Naive thymus-derived CD4-positive, alpha-beta T cell (primary cell): Measurements from ENCODE around the gene RPP25L. TPM values are rescaled to one million over a fixed set of nuclear protein-coding genes. Genes with fewer than 3 reads are reported as not detected.

Experiments used
- ATAC-seq: fragments of 150-1000 bp; cut with Tn5 transposase; 2 replicates; pipeline ENCODE4 v1.10.0; 2021; ENCODE audit warnings: mild to moderate bottlenecking, moderate library complexity
- CTCF ChIA-PET: fragments of 350-600 bp; sonication (Branson Sonifier 250); formaldehyde crosslinking; loops from one replicate; lab custom pipeline; 2021; ENCODE audit warnings: antibody characterized with exemption; lab: Charles Lee
- POLR2A ChIA-PET: fragments of 350-600 bp; sonication (Branson Sonifier 250); formaldehyde crosslinking; loops from one replicate; lab custom pipeline; 2021; ENCODE audit warnings: antibody characterized with exemption, inconsistent platforms; lab: Charles Lee
- DNase-seq, 9 donors: peaks; one replicate each; pipeline versions ENCODE4 v3.0.0 to v3.0.0-alpha.2; 2020 to 2022; ENCODE audit warnings: mixed read lengths in 1 of 9
- H3K27ac ChIP-seq: one replicate; pipeline ENCODE4 v1.7.0; 2013; ENCODE audit warnings: mild to moderate bottlenecking, low read depth, low read length, moderate library complexity
- H3K27me3 ChIP-seq, 2 donors: one replicate each; pipeline ENCODE4 v1.7.0; 2013; ENCODE audit warnings: low read length in 2 of 2, mild to moderate bottlenecking in 2 of 2, moderate library complexity in 2 of 2; ENCODE audit not compliant: control insufficient read depth in 2 of 2, insufficient read depth in 2 of 2
- H3K36me3 ChIP-seq, 3 experiments: 1 replicate in 2 of 3; 2 replicates in 1 of 3; pipeline ENCODE4 v1.7.0; 2013; ENCODE audit warnings: low read length in 3 of 3, mild to moderate bottlenecking in 3 of 3, moderate library complexity in 1 of 3; ENCODE audit not compliant: insufficient read depth in 3 of 3, control insufficient read depth in 2 of 3
- H3K4me1 ChIP-seq, 2 donors: one replicate each; pipeline ENCODE4 v1.7.0; 2013; ENCODE audit warnings: low read length in 2 of 2, mild to moderate bottlenecking in 2 of 2, moderate library complexity in 1 of 2; ENCODE audit not compliant: control insufficient read depth in 2 of 2, insufficient read depth in 2 of 2
- H3K4me3 ChIP-seq: 2 replicates; pipeline ENCODE4 v1.7.0; 2013; ENCODE audit warnings: mild to moderate bottlenecking, low read length
- H3K9me3 ChIP-seq, 3 experiments: 1 replicate in 2 of 3; 2 replicates in 1 of 3; pipeline ENCODE4 v1.7.0; 2013; ENCODE audit warnings: low read length in 3 of 3; ENCODE audit not compliant: control insufficient read depth in 2 of 3
- H3K27ac Mint-ChIP-seq, 9 donors: one replicate each; pipeline ENCODE4 v1.8.0; 2020 to 2022; ENCODE audit warnings: mixed read lengths in 9 of 9, mild to moderate bottlenecking in 8 of 9, moderate library complexity in 5 of 9, inconsistent platforms in 2 of 9
- H3K27me3 Mint-ChIP-seq, 5 donors: one replicate each; pipeline ENCODE4 v1.8.0; 2021 to 2022; ENCODE audit warnings: mixed read lengths in 5 of 5, mild to moderate bottlenecking in 1 of 5
- H3K36me3 Mint-ChIP-seq, 5 donors: one replicate each; pipeline ENCODE4 v1.8.0; 2020 to 2022; ENCODE audit warnings: mixed read lengths in 5 of 5, mild to moderate bottlenecking in 3 of 5, inconsistent platforms in 1 of 5
- H3K4me1 Mint-ChIP-seq, 7 donors: one replicate each; pipeline ENCODE4 v1.8.0; 2020 to 2022; ENCODE audit warnings: mixed read lengths in 7 of 7, mild to moderate bottlenecking in 3 of 7, inconsistent platforms in 1 of 7
- H3K4me3 Mint-ChIP-seq, 10 donors: one replicate each; pipeline ENCODE4 v1.8.0; 2020 to 2022; ENCODE audit warnings: mild to moderate bottlenecking in 10 of 10, mixed read lengths in 10 of 10, moderate library complexity in 6 of 10, inconsistent platforms in 2 of 10
- H3K9me3 Mint-ChIP-seq, 11 donors: one replicate each; pipeline ENCODE4 v1.8.0; 2020 to 2022; ENCODE audit warnings: mixed read lengths in 11 of 11, mild to moderate bottlenecking in 4 of 11, inconsistent platforms in 1 of 11, moderate library complexity in 1 of 11
- intact Hi-C, 2 donors: fragments of 100-400 bp; cut with micrococcal nuclease; formaldehyde crosslinking; loops; one replicate each; pipeline ENCODE4 v1.15.1; 2023
- polyA plus RNA-seq, 2 donors: library from polyadenylated mRNA; unstranded; fragments of 300-500 nt; fragmentation: Illumina TruSeq; gene quantifications; one replicate each; pipeline ENCODE4 v1.2.3, GENCODE V29; 2021
- total RNA-seq, 6 experiments: library from RNA in 5 of 6; stranded (reverse) in 5 of 6; gene quantifications; 1 replicate in 5 of 6; 2 replicates in 1 of 6; pipeline ENCODE4 v1.2.3 and lab custom pipeline; 2021 to 2026

The RPP25L gene, protein sequence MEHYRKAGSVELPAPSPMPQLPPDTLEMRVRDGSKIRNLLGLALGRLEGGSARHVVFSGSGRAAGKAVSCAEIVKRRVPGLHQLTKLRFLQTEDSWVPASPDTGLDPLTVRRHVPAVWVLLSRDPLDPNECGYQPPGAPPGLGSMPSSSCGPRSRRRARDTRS
- total RNA-seq (10 to 100 TPM in 4 of 5 experiments, 1 to 10 TPM in 1; 8.8 to 27.3 (median 25.1) TPM), polyA plus RNA-seq (10 to 100 TPM; 48.5 to 58.2 TPM), total RNA-seq (lab: John Stamatoyannopoulos, UW) (4.6 reads per million, percentile 22 among the genes with 10 or more reads in this experiment)

- Histone ChIP-seq H3K36me3 (peaks cover 0 to 35% (median 0%) of the 10 kb centered on the region in 3 experiments), H3K4me1 (peaks cover 10 to 17% of the 10 kb centered on the region in 2 donors), H3K9me3 (no peaks in the 10 kb centered on the region), H3K27ac (peak within 1 kb of the TSS; percentile 87), H3K27me3 (no peaks in the 10 kb centered on the region), H3K4me3 (peak within 1 kb of the TSS; percentile 89)
- intact Hi-C loops = loop anchor here (1.0 to 10.0 kb wide), 15 partner anchors 8 to 795 kb away; partner anchors contain the start of genes DCTN3 (in 2 of the 2), DNAI1 (in 2 of the 2), ENHO (in 2 of the 2) and FAM219A (in 2 of the 2)
- Mint-ChIP-seq H3K36me3 (peaks cover 7 to 18% (median 8%) of the 10 kb centered on the region in 5 donors), H3K27ac (peak within 1 kb of the TSS; percentile 84 to 96 (median 93)), H3K9me3 (peaks cover 0 to 1% (median 0%) of the 10 kb centered on the region in 11 donors), H3K27me3 (no peaks in the 10 kb centered on the region), H3K4me3 (peak within 1 kb of the TSS; percentile 84 to 96 (median 90)), H3K4me1 (peaks cover 6 to 28% (median 21%) of the 10 kb centered on the region in 7 donors)
- DNase-seq (peak; percentile 75 to 94 (median 86)), ATAC-seq (peak; percentile 96)
- CTCF ChIA-PET = interaction anchor here (0.5 to 7.5 kb wide), 10 partner anchors 8 to 90 kb away, joined by 3 to 98 read pairs (median 3); partner anchors contain the start of genes DCTN3, GALT and SIGMAR1
- POLR2A ChIA-PET = interaction anchor here (0.7 to 3.9 kb wide), 11 partner anchors 8 to 1325 kb away, joined by 3 to 55 read pairs (median 4); partner anchors contain the start of genes DCTN3, DNAI1, FAM219A and SIGMAR1
Observed at GRCh38 chr9:34611811-34612787, at the start of gene RPP25L. Gene RPP25L, minus strand, starts transcription at chr9:34612097. Its CDS starts 801 bp downstream, at chr9:34611296.

GRCh38 chr9:34659592-34660253 lies 47.8 kb upstream of the RPP25L start:
- no peaks in the 10 kb centered on the region for H3K27me3 ChIP-seq
- Mint-ChIP-seq H3K9me3 (no peaks in the 10 kb centered on the region), H3K27ac (no peak overlapping the region), H3K4me1 (peaks cover 27 to 46% (median 38%) of the 10 kb centered on the region in 7 donors), H3K27me3 (no peaks in the 10 kb centered on the region), H3K36me3 (peaks cover 0 to 20% (median 12%) of the 10 kb centered on the region in 5 donors), H3K4me3 (no peak overlapping the region)
- DNase-seq (no peak), ATAC-seq (no peak)
- H3K36me3 ChIP-seq = peaks cover 0 to 12% (median 0%) of the 10 kb centered on the region in 3 experiments
- no peaks in the 10 kb centered on the region for H3K9me3 ChIP-seq
- peaks cover 28 to 31% of the 10 kb centered on the region in 2 donors for H3K4me1 ChIP-seq
- no peak overlapping the region for H3K4me3 ChIP-seq
- H3K27ac ChIP-seq = no peak overlapping the region
- intact Hi-C loops = loop anchor here (5.0 to 10.0 kb wide), 6 partner anchors 415 to 1495 kb away; partner anchors contain the start of genes HINT2 (in 2 of the 2), SPAG8 (in 2 of the 2), B4GALT1 (in 1 of the 2) and CREB3 (in 1 of the 2)
- CTCF ChIA-PET = interaction anchor here (4.0 kb wide), 1 partner anchor 13 kb away, joined by 11 read pairs; the partner anchor contains the start of gene GALT
- POLR2A ChIA-PET = interaction anchor here (1.0 to 6.8 kb wide), 3 partner anchors 11 to 43 kb away, joined by 3 to 79 read pairs (median 7); partner anchors contain the start of genes GALT and SIGMAR1

GRCh38 chr9:34658461-34658860 lies 46.6 kb upstream of the RPP25L start:
- no peaks in the 10 kb centered on the region for H3K9me3 ChIP-seq
- POLR2A ChIA-PET = no interaction called here
- no peak overlapping the region for H3K27ac ChIP-seq
- no peak overlapping the region for H3K4me3 ChIP-seq
- peak overlapping the region in 2 of 9 donors; percentile 54 to 65 for H3K27ac Mint-ChIP-seq
- no peaks in the 10 kb centered on the region for H3K9me3 Mint-ChIP-seq
- H3K36me3 Mint-ChIP-seq = peaks cover 0 to 19% (median 12%) of the 10 kb centered on the region in 5 donors
- peaks cover 0 to 12% (median 0%) of the 10 kb centered on the region in 3 experiments for H3K36me3 ChIP-seq
- CTCF ChIA-PET = interaction anchor here (4.0 kb wide), 1 partner anchor 12 kb away, joined by 11 read pairs; the partner anchor contains the start of gene GALT
- H3K27me3 Mint-ChIP-seq = no peaks in the 10 kb centered on the region
- no peak overlapping the region for H3K4me3 Mint-ChIP-seq
- no peaks in the 10 kb centered on the region for H3K27me3 ChIP-seq
- peaks cover 17 to 18% of the 10 kb centered on the region in 2 donors for H3K4me1 ChIP-seq
- H3K4me1 Mint-ChIP-seq = peaks cover 20 to 40% (median 28%) of the 10 kb centered on the region in 7 donors
- intact Hi-C loops = no loop called here
- ATAC-seq (no peak), DNase-seq (no peak)

DNA sequence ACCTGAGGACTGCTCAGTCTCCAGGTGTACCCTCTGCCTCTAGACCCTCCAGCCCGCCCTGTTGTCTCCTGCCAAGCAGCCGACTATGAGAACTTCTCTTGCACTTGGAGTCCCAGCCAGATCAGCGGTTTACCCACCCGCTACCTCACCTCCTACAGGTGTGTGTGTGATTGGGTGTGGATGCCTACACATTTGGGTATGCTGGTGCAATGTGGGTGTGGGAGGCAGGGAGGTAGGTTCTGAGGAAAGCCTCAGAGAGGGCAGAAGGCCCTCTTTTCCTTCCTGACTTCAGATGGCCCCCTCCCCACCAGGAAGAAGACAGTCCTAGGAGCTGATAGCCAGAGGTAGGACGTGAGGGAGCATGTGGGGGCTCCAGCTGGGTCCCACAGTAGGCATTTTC lies 45.1 kb upstream of the RPP25L start:
- Mint-ChIP-seq H3K27ac (no peak overlapping the region), H3K9me3 (no peaks in the 10 kb centered on the region), H3K27me3 (no peaks in the 10 kb centered on the region), H3K4me1 (peaks cover 18 to 40% (median 28%) of the 10 kb centered on the region in 7 donors), H3K36me3 (peaks cover 0 to 18% (median 12%) of the 10 kb centered on the region in 5 donors), H3K4me3 (no peak overlapping the region)
- Histone ChIP-seq H3K36me3 (peaks cover 0 to 12% (median 0%) of the 10 kb centered on the region in 3 experiments), H3K4me3 (no peak overlapping the region), H3K27me3 (no peaks in the 10 kb centered on the region), H3K9me3 (no peaks in the 10 kb centered on the region), H3K4me1 (peaks cover 2 to 17% of the 10 kb centered on the region in 2 donors), H3K27ac (no peak overlapping the region)
- ATAC-seq (no peak), DNase-seq (no peak)
- intact Hi-C loops = no loop called here
- ChIA-PET CTCF (interaction anchor here (1.2 to 4.0 kb wide), 2 partner anchors 10 to 12 kb away, joined by 3 to 11 read pairs; partner anchors contain the start of gene GALT), POLR2A (interaction anchor here (0.7 to 1.8 kb wide), 3 partner anchors 8 to 1093 kb away, joined by 3 to 8 read pairs (median 3); partner anchors contain the start of gene GALT)

- peaks cover 0 to 23% (median 0%) of the 10 kb centered on the region in 3 experiments for H3K36me3 ChIP-seq
- POLR2A ChIA-PET = interaction anchor here (0.6 to 1.9 kb wide), 4 partner anchors 9 to 1010 kb away, joined by 3 to 7 read pairs (median 4); partner anchors contain the start of genes ARHGEF39 and GALT
- intact Hi-C loops = no loop called here
Observed at GRCh38 chr9:34655394-34655793, 43.5 kb upstream of the RPP25L start.

More at GRCh38 chr9:34655394-34655793, 43.5 kb upstream of the RPP25L start:
- no peaks in the 10 kb centered on the region for H3K27me3 Mint-ChIP-seq
- no peaks in the 10 kb centered on the region for H3K9me3 ChIP-seq
- peaks cover 0 to 13% of the 10 kb centered on the region in 2 donors for H3K4me1 ChIP-seq
- ATAC-seq (no peak), DNase-seq (no peak)
- H3K4me1 Mint-ChIP-seq = peaks cover 19 to 35% (median 25%) of the 10 kb centered on the region in 7 donors
- H3K4me3 Mint-ChIP-seq = no peak overlapping the region
- H3K27ac ChIP-seq = no peak overlapping the region
- H3K27me3 ChIP-seq = no peaks in the 10 kb centered on the region
- no peak overlapping the region for H3K4me3 ChIP-seq
- CTCF ChIA-PET = interaction anchor here (1.1 kb wide), 1 partner anchor 10 kb away, joined by 4 read pairs; no protein-coding TSS in a partner anchor
- H3K36me3 Mint-ChIP-seq = peaks cover 0 to 14% (median 4%) of the 10 kb centered on the region in 5 donors
- H3K27ac Mint-ChIP-seq = peak overlapping the region in 3 of 9 donors; percentile 1 to 47 (median 19)
- no peaks in the 10 kb centered on the region for H3K9me3 Mint-ChIP-seq
